GM21447 (cell line): Measurements from ENCODE around the gene PSORS1C1.
"Not testable (repeated sequence)": the region's sequence is repeated elsewhere in the genome, so short reads cannot be mapped to it uniquely, and the experiment has no call there.

Experiments used
- ATAC-seq: cut with Tn5 transposase; IDR thresholded peaks from one replicate; pipeline ENCODE4 v1.9.1; 2021; ENCODE audit not compliant: unreplicated experiment

Gene PSORS1C1

GRCh38 chr6:31114541-31114878 lies at the start of gene PSORS1C1:
PSORS1C1 (plus strand) TSS chr6:31114800; CDS start chr6:31129633, 14,833 bp downstream.
- ATAC-seq: no peak

DNA sequence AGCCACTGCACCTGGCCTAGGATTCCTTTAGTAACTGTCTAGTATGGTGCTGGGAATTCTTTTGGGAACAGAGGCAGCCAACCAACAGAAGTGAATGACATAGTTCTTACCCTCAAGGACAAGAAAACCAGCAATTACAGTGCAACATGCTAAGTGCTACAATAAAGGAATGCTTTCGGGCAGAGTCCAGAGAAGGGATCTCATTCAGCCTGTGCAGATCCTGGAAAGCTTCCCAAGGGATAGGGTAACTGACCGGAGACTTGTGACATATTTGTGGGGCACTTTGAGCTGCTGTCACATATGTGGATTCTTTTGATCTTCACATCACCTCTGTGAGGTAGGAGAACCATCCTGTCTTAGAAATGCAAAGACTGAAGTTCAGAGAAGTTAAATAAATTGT lies 49.0 kb upstream of the PSORS1C1 start:
- ATAC-seq: no peak

GRCh38 chr6:31067028-31067427 lies 47.6 kb upstream of the PSORS1C1 start:
- ATAC-seq: not testable (repeated sequence)

DNA sequence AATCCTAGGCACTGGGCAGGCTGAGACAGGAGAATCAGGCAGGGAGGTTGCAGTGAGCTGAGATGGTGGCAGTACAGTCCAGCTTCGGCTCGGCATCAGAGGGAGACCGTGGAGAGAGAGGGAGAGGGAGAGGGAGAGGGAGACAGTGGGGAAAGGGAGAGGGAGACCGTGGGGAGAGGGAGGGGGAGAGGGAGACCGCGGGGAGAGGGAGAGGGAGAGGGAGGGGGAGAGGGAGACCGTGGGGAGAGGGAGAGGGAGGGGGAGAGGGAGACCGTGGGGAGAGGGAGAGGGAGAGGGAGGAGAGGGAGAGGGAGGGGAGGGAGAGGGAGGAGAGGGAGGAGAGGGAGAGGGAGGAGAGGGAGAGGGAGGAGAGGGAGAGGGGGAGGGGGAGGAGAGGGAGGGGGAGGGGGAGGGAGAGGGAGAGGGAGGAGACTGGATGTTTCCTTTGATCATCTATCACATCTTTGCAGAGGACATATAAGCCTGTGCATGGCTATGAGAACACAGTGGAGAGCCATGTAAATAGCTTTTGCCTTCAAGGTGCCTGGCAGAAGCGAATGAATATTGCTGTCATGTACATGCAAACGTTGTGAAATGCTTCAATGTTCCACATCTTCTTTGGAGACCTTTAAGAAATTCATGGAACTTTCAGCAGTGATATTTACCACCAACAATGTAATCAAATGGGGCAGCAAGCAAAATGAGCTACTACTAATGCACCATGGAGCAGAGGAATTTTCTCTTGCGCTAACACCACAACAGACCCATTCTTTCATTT lies 46.5 kb upstream of the PSORS1C1 start:
- not testable (repeated sequence) for ATAC-seq

GRCh38 chr6:31068669-31069340 lies 45.8 kb upstream of the PSORS1C1 start:
- no peak for ATAC-seq

GRCh38 chr6:31070711-31071197 lies 43.8 kb upstream of the PSORS1C1 start:
- ATAC-seq: no peak

- no peak for ATAC-seq
Observed at GRCh38 chr6:31074401-31074800, 40.2 kb upstream of the PSORS1C1 start.

DNA sequence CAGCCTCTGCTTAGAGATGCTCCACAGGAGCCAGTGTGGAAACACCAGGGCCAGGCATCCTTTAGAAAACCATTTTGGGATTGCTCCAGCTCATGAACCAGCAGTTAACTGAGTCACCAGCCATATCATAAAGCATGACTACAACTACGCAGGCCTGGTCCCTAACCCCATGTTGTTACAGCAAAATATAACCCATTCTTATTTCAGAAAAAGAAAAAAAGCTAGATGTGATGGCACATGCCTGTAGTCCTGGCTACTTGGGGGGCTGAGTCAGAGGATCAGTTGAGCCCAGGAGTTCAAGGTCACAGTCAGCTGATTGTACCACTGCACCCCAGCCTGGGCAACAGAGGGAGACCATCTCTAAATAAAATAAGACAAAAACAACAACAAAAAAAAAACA lies 39.1 kb upstream of the PSORS1C1 start:
- no peak for ATAC-seq

DNA sequence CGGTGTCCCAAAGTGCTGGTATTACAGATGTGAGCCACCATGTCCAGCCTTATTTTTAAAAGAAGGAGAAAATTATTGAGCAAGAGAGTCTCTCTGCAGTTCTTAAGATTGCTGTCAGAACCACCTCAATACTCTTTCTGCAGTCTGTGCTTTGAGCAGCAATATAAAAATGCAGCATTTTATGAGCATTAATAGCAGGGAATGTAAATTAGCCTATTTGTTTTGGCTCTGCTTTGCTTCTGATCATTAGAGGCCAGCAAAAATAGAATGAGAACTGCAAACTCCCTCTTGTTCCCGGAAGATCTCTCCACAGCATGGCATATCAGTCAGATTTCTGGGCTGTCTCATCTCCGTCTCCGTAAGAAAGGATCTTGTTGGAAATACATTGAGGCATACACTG lies 38.0 kb upstream of the PSORS1C1 start:
- no peak for ATAC-seq

DNA sequence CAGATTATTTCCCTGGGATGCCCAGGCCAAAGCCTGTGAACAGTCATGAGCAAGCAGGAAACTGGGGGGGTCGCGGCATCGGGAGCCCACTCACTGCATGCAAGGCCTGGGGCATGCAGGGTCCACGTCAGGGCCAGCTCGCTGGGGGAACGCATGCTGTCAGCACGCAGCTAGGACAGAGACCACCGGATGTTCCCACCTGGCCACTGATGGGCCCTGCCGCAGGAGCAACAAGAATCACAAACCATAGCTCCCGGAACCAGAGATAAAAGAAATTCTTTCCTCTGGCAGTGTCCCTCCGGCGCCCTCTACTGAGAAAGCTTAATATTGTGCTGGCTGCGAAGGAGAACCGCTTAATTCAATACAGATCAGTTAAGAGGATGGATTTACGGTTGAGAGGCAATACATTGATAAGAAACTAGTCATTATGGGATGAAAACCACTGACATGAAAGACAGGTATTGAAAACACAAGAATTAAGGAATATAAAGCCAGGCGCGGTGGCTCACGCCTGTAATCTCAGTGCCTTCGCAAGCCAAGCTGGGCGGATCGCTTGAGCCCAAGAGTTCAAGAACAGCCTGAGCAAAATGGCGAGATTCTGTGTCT lies 34.8 kb upstream of the PSORS1C1 start:
- ATAC-seq: no peak

- no peak for ATAC-seq
Observed at GRCh38 chr6:31081872-31082271, 32.7 kb upstream of the PSORS1C1 start.

GRCh38 chr6:31083742-31084354 lies 30.8 kb upstream of the PSORS1C1 start:
- ATAC-seq: no peak

DNA sequence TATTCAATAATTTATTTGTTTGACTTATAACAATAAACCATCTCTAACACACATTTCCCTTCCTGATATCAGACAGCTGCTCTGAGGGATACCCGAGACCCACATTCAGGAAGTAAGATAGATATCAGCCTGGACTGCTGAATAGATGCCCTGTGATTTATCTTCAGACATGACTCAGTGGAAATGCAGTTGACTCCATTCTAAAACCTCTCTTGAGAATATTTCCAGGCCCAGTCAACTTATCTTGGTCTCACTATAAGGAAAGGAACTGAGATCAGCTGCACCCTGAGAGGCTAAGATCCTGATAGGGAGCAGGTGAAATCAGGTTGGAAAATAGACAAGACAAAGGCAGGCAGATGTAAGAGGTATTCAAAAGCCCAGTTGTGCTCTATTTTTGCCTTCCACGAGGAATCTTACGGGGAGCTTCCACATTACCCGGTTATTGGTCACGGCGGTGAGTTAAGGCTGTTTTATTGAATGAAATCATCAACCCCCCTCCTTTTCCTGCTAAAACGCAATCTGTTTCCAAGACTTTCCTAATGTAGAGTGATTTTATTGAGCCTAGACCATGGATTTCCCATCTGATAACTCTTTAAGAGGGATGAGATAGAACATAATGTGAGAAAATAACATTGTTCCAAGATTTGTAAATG lies 27.7 kb upstream of the PSORS1C1 start:
- ATAC-seq: no peak

DNA sequence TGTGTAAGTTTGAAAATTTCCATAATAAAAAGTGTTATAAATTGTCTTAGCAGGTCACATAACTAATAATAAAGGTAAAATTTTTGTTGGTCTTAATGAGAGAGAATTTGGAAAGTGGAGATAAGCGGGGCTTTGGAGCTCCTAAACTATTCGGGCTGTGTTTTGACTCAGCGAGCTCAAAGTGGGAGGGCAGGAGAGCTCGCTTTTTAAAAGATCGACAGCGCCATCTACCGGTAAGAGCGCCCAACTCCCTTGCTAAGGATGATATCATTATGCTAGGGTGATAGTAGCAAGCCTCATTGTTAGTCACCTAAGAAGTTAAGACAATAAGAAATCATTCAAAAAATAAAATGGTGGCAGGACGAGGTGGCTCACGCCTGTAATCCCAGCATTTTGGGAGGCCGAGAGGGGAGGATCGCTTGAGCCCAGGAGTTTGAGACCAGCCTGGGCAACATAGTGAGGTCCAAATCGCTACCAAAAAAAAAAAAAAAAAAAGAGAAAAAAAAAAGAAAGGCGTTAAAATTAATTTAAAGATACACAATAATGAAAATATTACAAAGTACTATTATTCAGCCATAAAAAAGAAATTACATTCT lies 27.0 kb upstream of the PSORS1C1 start:
- no peak for ATAC-seq

- no peak for ATAC-seq
Observed at GRCh38 chr6:31090275-31090972, 24.2 kb upstream of the PSORS1C1 start.

GRCh38 chr6:31090973-31091364 lies 23.6 kb upstream of the PSORS1C1 start:
- no peak for ATAC-seq

- ATAC-seq: no peak
Observed at GRCh38 chr6:31091680-31092079, 22.9 kb upstream of the PSORS1C1 start.

DNA sequence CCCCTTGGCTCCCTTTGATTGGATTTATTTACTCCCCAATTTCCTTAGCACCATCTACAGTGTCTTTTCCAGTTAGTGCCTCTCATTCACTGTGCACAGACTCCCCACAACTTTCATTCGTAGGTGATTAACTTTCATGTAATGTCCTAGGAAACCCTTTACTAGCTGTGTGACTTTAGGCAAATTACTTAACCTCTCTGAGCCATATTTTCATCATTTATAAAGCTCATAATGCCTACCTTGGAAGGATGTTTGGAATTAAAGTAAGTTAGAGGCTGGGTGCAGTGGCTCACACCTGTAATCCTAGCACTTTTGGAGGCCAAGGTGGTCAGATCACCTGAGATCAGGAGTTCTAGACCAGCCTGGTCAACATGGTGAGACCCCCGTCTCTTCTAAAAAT lies 22.4 kb upstream of the PSORS1C1 start:
- ATAC-seq: no peak

DNA sequence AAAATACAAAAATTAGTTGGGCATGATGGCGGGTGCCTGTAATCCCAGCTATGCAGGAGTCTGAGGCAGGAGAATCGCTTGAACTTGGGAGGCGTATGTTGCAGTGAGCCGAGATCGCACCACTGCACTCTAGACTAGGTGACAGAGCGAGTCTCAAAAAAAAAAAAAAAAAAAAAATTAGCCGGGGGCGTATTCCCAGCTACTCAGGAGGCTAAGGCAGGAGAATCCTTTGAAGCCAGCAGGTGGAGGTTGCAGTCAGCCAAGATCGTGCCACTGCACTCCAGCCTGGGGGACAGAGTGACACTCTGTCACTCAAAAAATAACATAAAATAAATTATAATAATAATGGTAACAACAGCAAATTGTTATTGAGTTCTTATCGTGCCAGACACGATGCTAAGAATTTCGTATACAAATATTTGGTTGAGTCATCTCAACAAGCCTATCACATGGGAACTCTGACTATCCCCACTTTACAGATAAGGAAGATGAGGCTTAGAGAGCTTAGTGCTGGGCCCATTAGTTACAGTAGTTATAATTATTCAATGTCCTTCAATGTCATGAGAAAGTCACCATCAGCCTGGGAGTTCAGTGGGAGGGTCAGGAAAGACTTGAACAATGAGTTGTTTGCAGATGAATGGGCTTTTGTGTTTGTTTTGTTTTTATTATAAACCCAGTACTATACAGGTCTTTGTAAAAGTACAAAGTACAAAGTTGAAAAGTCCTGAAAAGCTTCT lies 21.7 kb upstream of the PSORS1C1 start:
- no peak for ATAC-seq
